Hepatic stellate cell (primary cell): ENCODE data around the gene SERPINA10.
"Not testable (repeated sequence)": the region's sequence is repeated elsewhere in the genome, so short reads cannot be mapped to it uniquely, and the experiment has no call there.

ENCODE experiments used
- DNase-seq: peaks from one replicate; pipeline ENCODE4 v3.0.0; 2011; ENCODE audit warnings: low spot score

The SERPINA10 gene

GRCh38 chr14:94282991-94283723 lies 9.9 kb downstream of the SERPINA10 start:
- DNase-seq: no peak

- no peak for DNase-seq
Observed at GRCh38 chr14:94278731-94279130, 14.3 kb downstream of the SERPINA10 start.

- not testable (repeated sequence) for DNase-seq
Observed at GRCh38 chr14:94276898-94277561, 16.0 kb downstream of the SERPINA10 start.

GRCh38 chr14:94269156-94269555 lies 23.9 kb downstream of the SERPINA10 start:
- no peak for DNase-seq

GRCh38 chr14:94268582-94268981 lies 24.5 kb downstream of the SERPINA10 start:
- not testable (repeated sequence) for DNase-seq

GRCh38 chr14:94267352-94267751 lies 25.7 kb downstream of the SERPINA10 start:
- no peak for DNase-seq

- DNase-seq: not testable (repeated sequence)
Observed at GRCh38 chr14:94264195-94264594, 28.9 kb downstream of the SERPINA10 start.

GRCh38 chr14:94244182-94244581 lies 48.9 kb downstream of the SERPINA10 start:
- no peak for DNase-seq

GRCh38 chr14:94239406-94239805 lies 53.7 kb downstream of the SERPINA10 start:
- DNase-seq: no peak

GRCh38 chr14:94237983-94238382 lies 55.1 kb downstream of the SERPINA10 start:
- DNase-seq: no peak

GRCh38 chr14:94237046-94237445 lies 56.0 kb downstream of the SERPINA10 start:
- no peak for DNase-seq
